NCI-H2227 treated with DMSO at 0.1 percent for 48 hours (cell line): ENCODE data around the gene RORC.
"Not testable (repeated sequence)": the region's sequence is repeated elsewhere in the genome, so short reads cannot be mapped to it uniquely, and the experiment has no call there.

Source experiments
- DNase-seq: peaks from one replicate; lab custom pipeline; 2025; lab: John Stamatoyannopoulos, UW

The RORC gene

DNA sequence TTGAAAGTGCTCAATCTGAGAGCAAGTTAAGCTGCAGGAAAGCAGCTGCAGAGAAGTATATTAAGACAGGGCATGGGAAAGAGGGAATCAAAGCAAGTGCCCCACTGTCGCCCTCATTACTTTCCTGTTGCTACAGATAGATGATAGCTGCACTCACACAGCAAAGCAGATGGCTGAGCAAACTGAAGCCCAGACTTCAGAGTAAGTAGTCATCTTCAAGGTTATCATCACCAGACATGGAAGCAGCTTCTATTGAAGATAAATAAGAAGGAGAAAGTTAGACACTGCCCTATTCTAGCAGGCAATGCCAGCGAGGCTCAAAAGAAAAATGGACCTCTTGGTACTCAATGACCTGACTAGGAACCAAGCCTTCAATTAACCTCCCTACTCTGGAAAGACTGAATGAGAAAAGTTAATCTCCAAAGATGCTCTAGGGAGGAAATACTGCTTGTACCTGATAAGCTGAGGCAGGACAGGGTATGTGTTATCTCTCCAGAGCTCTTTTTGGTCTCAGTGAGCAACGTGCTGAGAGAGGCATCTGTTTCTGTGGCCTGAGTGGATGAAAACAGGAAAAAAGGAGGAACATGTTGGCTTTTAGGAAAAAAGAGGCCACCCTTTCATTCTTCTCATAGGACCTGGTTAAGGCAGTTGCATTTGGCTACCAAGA lies 57.2 kb downstream of the RORC start:
- DNase-seq: no peak

GRCh38 chr1:151773702-151774101 lies 57.9 kb downstream of the RORC start:
- no peak for DNase-seq

DNA sequence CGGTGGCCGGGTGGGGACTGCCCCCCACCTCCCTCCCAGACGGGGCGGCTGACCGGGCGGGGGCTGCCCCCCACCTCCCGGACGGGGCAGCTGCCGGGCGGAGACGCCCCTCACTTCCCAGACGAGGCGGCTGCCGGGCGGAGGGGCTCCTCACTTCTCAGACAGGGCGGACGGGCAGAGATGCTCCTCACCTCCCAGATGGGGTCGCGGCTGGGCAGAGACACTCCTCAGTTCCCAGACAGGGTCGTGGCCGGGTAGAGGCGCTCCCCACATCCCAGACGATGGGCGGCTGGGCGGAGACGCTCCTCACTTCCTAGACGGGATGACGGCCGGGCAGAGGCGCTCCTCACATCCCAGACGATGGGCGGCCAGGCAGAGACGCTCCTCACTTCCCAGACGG lies 62.3 kb downstream of the RORC start:
- not testable (repeated sequence) for DNase-seq

DNA sequence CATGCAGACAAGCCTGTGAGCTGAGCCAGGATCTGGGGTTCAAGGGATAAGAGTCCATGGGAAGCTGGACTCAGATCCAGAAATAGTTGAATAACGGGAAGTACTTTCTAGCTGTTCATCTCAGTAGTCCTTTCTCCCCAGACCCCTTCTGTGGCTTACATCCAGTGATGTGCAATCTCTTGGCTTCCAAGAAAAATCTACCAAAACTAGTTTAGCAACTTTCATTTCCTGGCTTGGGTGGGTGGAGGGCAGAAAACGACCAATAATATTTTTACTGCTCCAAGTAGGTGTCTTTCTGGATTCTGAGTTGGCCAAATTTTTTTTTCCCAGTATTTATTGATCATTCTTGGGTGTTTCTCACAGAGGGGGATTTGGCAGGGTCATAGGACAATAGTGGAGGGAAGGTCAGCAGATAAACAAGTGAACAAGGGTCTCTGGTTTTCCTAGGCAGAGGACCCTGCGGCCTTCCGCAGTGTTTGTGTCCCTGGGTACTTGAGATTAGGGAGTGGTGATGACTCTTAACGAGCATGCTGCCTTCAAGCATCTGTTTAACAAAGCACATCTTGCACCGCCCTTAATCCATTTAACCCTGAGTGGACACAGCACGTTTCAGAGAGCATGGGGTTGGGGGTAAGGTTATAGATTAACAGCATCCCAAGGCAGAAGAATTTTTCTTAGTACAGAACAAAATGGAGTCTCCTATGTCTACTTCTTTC lies 63.1 kb downstream of the RORC start:
- DNase-seq: not testable (repeated sequence)

DNA sequence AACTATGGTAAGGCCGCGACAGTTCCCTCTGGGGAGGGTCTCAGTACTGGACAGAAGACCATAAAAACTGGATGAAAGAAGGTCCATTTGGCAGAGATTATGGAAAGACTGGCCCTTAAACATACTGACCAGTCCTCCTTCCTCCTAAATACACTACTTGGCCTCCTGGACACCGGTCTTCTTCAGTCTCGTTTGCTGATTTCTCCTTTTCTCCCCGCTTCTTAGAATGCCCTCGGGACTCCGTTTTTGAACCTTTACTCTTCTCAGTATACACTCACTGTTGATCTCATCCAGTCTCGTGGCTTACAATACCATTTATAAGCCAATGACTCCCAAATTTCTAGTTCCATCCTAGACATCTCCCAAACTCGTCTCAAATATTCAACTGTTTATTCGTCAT lies 67.6 kb downstream of the RORC start:
- DNase-seq: peak; percentile 29

DNA sequence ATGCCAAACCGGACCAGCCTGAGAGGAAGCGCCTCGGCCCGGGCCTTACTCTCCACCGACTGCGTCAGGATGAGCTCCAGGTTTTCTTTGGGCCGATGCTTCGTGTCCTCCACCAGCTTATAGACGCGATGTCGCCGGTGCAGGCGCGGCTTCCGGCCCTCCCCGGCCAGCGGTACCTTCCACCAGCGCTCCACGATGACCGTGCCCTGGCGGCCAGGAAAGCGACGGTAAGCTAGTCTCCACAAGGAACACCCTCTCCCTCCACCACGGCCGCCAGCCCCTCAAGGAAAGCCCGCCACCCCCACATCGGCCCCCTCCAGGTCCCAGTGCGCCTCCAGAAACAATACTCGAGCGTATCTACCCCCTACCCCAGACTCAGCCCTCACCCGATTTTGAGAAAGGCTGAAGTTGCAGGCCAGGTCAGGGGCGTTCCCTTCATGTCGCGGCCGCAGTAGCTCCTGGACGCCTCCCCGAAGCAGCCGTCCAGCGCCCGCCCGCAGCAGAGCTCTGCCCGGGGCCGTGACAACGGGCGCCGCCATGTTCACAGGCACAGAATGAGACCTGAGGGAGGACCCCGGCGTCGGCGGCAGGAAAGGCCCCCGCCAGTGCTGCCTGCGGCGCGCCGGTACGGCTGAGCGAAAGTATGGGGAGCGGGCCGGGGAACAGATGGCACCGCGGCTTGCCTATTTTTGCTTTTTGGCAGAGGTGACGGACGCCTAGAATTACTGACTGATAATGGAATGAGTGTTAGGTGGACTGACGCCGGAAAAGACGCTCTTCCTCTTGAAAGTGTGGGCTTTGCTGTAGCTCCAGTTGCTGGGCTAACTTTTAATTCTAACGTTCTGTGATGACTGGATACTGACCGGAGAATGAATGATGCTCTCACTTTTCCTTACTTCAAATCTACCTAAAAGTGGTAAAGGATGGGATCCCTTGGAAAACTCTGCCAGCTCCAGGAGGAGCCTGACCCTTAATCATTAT lies 68.4 kb downstream of the RORC start, which contains the start of gene MRPL9:
TSS of gene MRPL9 (minus strand) at position 556 of the 981 bp plus-strand sequence. CDS start at position 539, 17 bp downstream.
- DNase-seq: peak; percentile 81

- no peak for DNase-seq
These were observed 70.8 kb downstream of the RORC start for GRCh38 chr1:151760597-151761385.

DNA sequence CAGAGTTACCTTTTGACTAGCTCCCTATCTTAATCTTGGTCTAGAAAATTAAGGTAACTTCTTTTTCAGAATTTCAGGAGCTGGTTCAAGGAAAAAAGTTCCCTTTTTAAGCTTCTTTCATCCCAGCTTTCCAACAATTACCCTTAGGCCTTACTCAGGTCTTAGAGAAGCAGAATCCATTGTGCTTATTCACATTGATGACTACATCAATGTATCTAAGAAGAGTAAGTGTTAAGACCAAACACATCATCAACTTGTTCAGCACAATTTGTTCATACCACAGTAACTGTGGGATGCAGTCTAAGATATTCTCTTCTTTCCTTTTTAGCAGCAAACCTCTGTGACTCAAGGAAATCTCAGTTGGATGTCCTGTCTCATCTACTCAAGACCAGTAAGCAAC lies 72.4 kb downstream of the RORC start:
- no peak for DNase-seq

GRCh38 chr1:151756291-151756690 lies 75.3 kb downstream of the RORC start:
- no peak for DNase-seq
